Lower lobe of right lung (tissue), 2 donors: ENCODE results near the gene MEA1. TPM values are rescaled to one million over a fixed set of nuclear protein-coding genes. Genes with fewer than 3 reads are reported as not detected.

Source experiments
- ATAC-seq, 2 donors: fragments of 200-7000 bp; cut with Tn5 transposase; one replicate each; pipeline ENCODE4 v1.9.1; 2020 to 2022; ENCODE audit warnings: mild to moderate bottlenecking in 2 of 2, moderate library complexity in 2 of 2
- DNase-seq: peaks from one replicate; pipeline ENCODE4 v3.0.0-alpha.2; 2020
- H3K27ac ChIP-seq: fragments of 200-600 bp; one replicate; pipeline ENCODE4 v1.8.0; 2022
- H3K27me3 ChIP-seq: fragments of 200-600 bp; one replicate; pipeline ENCODE4 v1.8.0; 2022; ENCODE audit warnings: low read depth
- H3K36me3 ChIP-seq: fragments of 200-600 bp; one replicate; pipeline ENCODE4 v1.8.0; 2022; ENCODE audit warnings: mild to moderate bottlenecking
- H3K4me1 ChIP-seq: fragments of 200-600 bp; one replicate; pipeline ENCODE4 v1.8.0; 2022
- H3K4me3 ChIP-seq: fragments of 200-600 bp; one replicate; pipeline ENCODE4 v1.8.0; 2022; ENCODE audit warnings: mild to moderate bottlenecking
- H3K9me3 ChIP-seq: fragments of 200-600 bp; one replicate; pipeline ENCODE4 v1.8.0; 2022
- intact Hi-C: fragments of 100-400 bp; cut with DNase I; formaldehyde crosslinking; loops from one replicate; pipeline ENCODE4 v1.11.0; 2022
- long read RNA-seq: library from polyadenylated mRNA; unstranded; transcript quantifications from one replicate; pipeline ENCODE4 v2.0.0, GENCODE V29; 2021
- total RNA-seq: library from RNA; stranded (reverse); fragmentation: NEBNext Ultra II Directional; extraction: Animal tissue kit (Norgen Biotek cat#: 25700); gene quantifications from one replicate; pipeline ENCODE4 v1.2.1, GENCODE V29; 2021
- TF ChIP-seq, protein P1 (sequence below): fragments of 200-600 bp; IDR thresholded peaks from one replicate; pipeline ENCODE4 v1.8.0; 2022; ENCODE audit warnings: antibody characterized with exemption, mild to moderate bottlenecking
- donor health status: DM: no; HTN: yes; CAD: no; lungs with severe emphysema.

MEA1 gene
- total RNA-seq = 44.8 TPM
- long read RNA-seq, transcript MEA1-202 (3 exons, 2,152 nt) = minor isoform, 5 of 57 reads
- long read RNA-seq, transcript MEA1-204 (4 exons, 1,004 nt) = major isoform, 46 of 57 reads
- long read RNA-seq, transcript MEA1-201 (4 exons, 1,089 nt) = minor isoform, 5 of 57 reads
- long read RNA-seq, partial matches to known transcripts = 0 of 57 reads
- long read RNA-seq, other reads (novel, unspliced or antisense) = 1 of 57 reads

DNA sequence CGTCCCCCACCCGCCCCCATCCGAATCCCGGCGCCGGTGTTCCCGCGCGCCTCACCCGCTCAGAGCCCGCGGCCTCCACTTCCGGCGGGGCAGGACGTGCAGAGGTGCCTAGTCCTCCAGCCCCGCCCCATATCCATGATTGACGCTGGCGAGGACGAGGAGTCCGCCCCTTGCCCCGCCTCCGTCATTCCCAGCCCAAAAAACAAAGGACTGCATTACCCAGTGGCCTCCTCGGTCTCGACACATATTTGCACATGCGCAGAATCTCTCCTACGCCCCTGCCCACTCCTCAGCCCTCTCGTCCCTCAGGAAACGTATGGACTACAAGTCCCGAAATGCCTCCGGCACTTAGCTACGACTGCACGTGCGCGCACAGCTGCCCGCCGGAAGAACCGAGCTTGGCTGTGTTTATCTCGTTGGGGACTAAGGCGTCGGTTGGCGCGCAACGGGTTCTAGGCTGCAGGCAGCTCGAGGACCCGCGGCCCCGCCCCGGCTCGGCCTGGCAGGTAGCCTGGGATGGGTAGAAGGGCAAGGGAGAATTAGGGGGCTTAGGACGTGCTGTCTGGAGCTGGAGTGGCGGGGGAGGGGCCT, at the start of gene MEA1, which contains the start of gene KLHDC3:
MEA1 (minus strand) TSS at position 104 of the 591 bp plus-strand sequence. CDS start 133 bp downstream, outside the sequence.
KLHDC3 (plus strand) TSS at position 407 of the 591 bp plus-strand sequence. CDS start 2,944 bp downstream, outside the sequence.
- peak within 1 kb of the TSS; percentile 69 for H3K4me3 ChIP-seq
- H3K4me1 ChIP-seq = peaks cover 41% of the 10 kb centered on the region
- peak; percentile 99 for ATAC-seq
- H3K36me3 ChIP-seq = peaks cover 52% of the 10 kb centered on the region
- H3K9me3 ChIP-seq = no peaks in the 10 kb centered on the region
- no peaks in the 10 kb centered on the region for H3K27me3 ChIP-seq
- peak; percentile 99 for DNase-seq
- intact Hi-C loops = no loop called here
- peak within 1 kb of the TSS; percentile 76 for H3K27ac ChIP-seq
- TF ChIP-seq, protein P1, sequence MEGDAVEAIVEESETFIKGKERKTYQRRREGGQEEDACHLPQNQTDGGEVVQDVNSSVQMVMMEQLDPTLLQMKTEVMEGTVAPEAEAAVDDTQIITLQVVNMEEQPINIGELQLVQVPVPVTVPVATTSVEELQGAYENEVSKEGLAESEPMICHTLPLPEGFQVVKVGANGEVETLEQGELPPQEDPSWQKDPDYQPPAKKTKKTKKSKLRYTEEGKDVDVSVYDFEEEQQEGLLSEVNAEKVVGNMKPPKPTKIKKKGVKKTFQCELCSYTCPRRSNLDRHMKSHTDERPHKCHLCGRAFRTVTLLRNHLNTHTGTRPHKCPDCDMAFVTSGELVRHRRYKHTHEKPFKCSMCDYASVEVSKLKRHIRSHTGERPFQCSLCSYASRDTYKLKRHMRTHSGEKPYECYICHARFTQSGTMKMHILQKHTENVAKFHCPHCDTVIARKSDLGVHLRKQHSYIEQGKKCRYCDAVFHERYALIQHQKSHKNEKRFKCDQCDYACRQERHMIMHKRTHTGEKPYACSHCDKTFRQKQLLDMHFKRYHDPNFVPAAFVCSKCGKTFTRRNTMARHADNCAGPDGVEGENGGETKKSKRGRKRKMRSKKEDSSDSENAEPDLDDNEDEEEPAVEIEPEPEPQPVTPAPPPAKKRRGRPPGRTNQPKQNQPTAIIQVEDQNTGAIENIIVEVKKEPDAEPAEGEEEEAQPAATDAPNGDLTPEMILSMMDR = no peak

DNA sequence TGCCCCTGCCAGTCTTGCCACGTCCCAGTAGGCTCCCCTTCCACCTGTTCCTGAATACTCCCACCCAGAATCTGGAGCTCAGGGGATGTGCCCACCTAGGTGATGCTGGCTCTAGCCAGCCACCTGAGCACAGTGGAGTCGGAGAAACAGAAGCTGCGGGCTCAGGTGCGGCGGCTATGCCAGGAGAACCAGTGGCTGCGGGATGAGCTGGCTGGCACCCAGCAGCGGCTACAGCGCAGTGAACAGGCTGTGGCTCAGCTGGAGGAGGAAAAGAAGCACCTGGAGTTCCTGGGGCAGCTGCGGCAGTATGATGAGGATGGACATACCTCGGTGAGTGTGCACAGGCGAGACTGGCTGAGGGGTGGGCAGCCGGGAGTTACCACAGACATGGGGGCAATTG, 49.1 kb upstream of the MEA1 start:
- intact Hi-C loops = no loop called here
- H3K27ac ChIP-seq = no peak overlapping the region
- H3K27me3 ChIP-seq = no peaks in the 10 kb centered on the region
- peaks cover 49% of the 10 kb centered on the region for H3K36me3 ChIP-seq
- peaks cover 26% of the 10 kb centered on the region for H3K4me1 ChIP-seq
- TF ChIP-seq, protein P1 = no peak
- H3K4me3 ChIP-seq = no peak overlapping the region
- H3K9me3 ChIP-seq = no peaks in the 10 kb centered on the region
- ATAC-seq = no peak
- DNase-seq = no peak

DNA sequence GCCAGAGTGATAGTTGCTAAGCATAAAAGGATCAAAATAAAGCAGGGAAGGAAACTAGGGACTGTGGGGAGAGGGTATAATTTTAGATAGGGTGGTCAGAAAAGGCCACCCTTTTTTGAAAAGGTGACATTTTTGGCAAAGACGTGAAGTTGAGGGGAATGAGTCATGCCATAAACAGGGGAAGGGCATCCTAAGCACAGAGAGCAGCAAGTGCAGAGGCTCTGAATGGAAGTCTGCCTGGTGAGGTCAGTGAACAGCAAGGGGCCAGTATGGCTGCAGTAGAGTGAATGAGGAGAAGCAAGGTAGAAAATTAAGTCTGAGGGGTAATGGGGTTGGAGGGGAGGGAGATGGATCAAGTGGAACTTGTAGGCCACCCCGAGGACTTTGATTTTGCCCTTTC, 48.1 kb upstream of the MEA1 start:
- intact Hi-C loops = no loop called here
- Histone ChIP-seq H3K36me3 (peaks cover 51% of the 10 kb centered on the region), H3K27ac (no peak overlapping the region), H3K4me3 (no peak overlapping the region), H3K9me3 (no peaks in the 10 kb centered on the region), H3K4me1 (peaks cover 26% of the 10 kb centered on the region), H3K27me3 (no peaks in the 10 kb centered on the region)
- TF ChIP-seq, protein P1 = no peak
- ATAC-seq = no peak
- DNase-seq = no peak

DNA sequence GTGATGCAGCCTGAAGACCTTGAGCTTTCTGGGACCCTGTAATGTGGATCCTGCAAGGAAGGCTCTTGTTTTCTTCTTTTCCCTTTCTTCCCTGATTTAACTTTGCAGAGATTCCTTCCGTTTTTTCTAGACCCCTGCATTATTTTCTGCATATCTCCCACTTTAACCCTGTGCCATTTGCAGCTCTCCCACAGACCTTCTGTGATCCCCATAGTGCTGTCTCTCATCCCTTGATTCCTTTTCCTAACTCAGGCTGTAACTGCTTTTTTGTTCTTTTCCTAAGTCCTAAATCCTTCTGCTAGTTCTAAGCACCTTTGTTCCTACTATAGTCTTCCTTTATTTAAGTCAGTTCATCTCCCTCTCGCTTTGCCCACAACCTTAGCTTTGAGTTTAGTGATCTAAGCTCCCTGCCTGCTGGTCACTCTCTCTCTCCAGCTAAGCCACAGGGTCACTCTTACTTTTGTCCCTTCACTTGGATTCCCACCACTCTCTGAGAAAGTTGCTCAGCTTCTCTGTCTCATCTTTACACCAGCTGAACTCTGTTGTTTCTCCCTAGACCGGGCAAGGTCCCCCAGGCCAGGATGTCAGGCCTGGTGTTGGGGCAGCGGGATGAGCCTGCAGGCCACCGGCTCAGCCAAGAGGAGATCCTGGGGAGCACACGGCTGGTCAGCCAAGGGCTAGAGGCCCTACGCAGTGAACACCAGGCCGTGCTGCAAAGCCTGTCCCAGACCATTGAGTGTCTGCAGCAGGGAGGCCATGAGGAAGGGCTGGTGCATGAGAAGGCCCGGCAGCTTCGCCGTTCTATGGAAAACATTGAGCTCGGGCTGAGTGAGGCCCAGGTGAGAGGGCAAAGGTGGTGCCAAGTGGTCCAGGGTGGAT, 47.2 kb upstream of the MEA1 start:
- peak overlapping the region; percentile 89 for H3K27ac ChIP-seq
- TF ChIP-seq, protein P1 = no peak
- no peak for DNase-seq
- H3K4me1 ChIP-seq = peaks cover 26% of the 10 kb centered on the region
- no peak for ATAC-seq
- peaks cover 51% of the 10 kb centered on the region for H3K36me3 ChIP-seq
- peak overlapping the region; percentile 83 for H3K4me3 ChIP-seq
- H3K27me3 ChIP-seq = no peaks in the 10 kb centered on the region
- intact Hi-C loops = no loop called here
- no peaks in the 10 kb centered on the region for H3K9me3 ChIP-seq

DNA sequence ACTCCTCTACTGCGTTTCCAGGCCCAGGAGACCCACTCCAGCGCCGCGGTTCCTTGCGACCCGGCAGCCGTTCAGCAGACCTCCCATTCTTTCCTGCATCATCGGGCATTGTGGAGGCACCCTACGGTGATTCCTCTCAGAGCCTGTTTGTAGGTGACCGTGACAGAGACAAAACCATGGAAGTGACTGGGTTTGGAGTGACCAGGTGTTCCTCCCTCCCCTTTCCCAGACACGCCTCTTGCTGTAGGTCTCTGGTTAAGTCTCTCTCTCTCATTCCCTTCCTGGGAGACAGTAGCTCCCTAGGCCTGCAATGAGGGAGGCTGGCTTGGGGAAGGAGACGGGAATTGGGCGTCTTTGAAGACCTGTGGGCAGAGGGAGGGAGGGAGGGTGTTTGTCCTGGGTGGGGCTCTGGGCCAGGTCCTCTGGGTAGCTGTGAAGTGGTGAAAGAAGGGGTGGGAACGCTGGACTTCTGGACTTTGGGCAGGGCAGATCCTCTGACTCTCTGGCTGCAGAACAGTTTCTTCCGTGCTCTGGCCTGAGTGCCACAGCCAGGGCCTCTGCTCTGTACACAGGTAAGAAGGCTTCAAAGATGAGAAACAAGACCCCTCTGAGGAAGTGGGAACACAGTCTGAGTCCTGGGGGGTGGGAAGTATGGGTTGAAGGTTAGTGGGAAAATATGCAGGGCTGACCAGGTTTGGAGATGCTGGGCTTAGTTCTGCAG, 46.4 kb upstream of the MEA1 start:
- intact Hi-C loops = no loop called here
- Histone ChIP-seq H3K36me3 (peaks cover 51% of the 10 kb centered on the region), H3K27me3 (no peaks in the 10 kb centered on the region), H3K4me1 (peaks cover 26% of the 10 kb centered on the region), H3K4me3 (peak overlapping the region; percentile 83), H3K27ac (peak overlapping the region; percentile 89), H3K9me3 (no peaks in the 10 kb centered on the region)
- ATAC-seq (peak; percentile 58 to 64), DNase-seq (peak; percentile 67)
- TF ChIP-seq, protein P1 = no peak
